Fibroblast of skin of left quadriceps (primary cell): ENCODE data around the gene CUL1.

Experiments
- DNase-seq, 2 experiments: peaks; one replicate each; pipeline ENCODE4 v3.0.0-alpha.2; 2013; ENCODE audit warnings: low read depth in 2 of 2

Gene CUL1

GRCh38 chr7:148850564-148850963 is 151.9 kb downstream of the CUL1 start:
- DNase-seq: no peak
